Naive thymus-derived CD4-positive, alpha-beta T cell (primary cell): ENCODE results near the gene AXIN2. TPM values are rescaled to one million over a fixed set of nuclear protein-coding genes. Genes with fewer than 3 reads are reported as not detected.
A peak's percentile ranks its signal among the peaks of the same experiment; 100 is the strongest.

Experiments used
- ATAC-seq: fragments of 150-1000 bp; cut with Tn5 transposase; 2 replicates; pipeline ENCODE4 v1.10.0; 2021; ENCODE audit warnings: mild to moderate bottlenecking, moderate library complexity
- CTCF ChIA-PET: fragments of 350-600 bp; sonication (Branson Sonifier 250); formaldehyde crosslinking; loops from one replicate; lab custom pipeline; 2021; ENCODE audit warnings: antibody characterized with exemption; lab: Charles Lee
- POLR2A ChIA-PET: fragments of 350-600 bp; sonication (Branson Sonifier 250); formaldehyde crosslinking; loops from one replicate; lab custom pipeline; 2021; ENCODE audit warnings: antibody characterized with exemption, inconsistent platforms; lab: Charles Lee
- DNase-seq, 9 donors: peaks; one replicate each; pipeline versions ENCODE4 v3.0.0 to v3.0.0-alpha.2; 2020 to 2022; ENCODE audit warnings: mixed read lengths in 1 of 9
- H3K27ac ChIP-seq: one replicate; pipeline ENCODE4 v1.7.0; 2013; ENCODE audit warnings: mild to moderate bottlenecking, low read depth, low read length, moderate library complexity
- H3K27me3 ChIP-seq, 2 donors: one replicate each; pipeline ENCODE4 v1.7.0; 2013; ENCODE audit warnings: low read length in 2 of 2, mild to moderate bottlenecking in 2 of 2, moderate library complexity in 2 of 2; ENCODE audit not compliant: control insufficient read depth in 2 of 2, insufficient read depth in 2 of 2
- H3K36me3 ChIP-seq, 3 experiments: 1 replicate in 2 of 3; 2 replicates in 1 of 3; pipeline ENCODE4 v1.7.0; 2013; ENCODE audit warnings: low read length in 3 of 3, mild to moderate bottlenecking in 3 of 3, moderate library complexity in 1 of 3; ENCODE audit not compliant: insufficient read depth in 3 of 3, control insufficient read depth in 2 of 3
- H3K4me1 ChIP-seq, 2 donors: one replicate each; pipeline ENCODE4 v1.7.0; 2013; ENCODE audit warnings: low read length in 2 of 2, mild to moderate bottlenecking in 2 of 2, moderate library complexity in 1 of 2; ENCODE audit not compliant: control insufficient read depth in 2 of 2, insufficient read depth in 2 of 2
- H3K4me3 ChIP-seq: 2 replicates; pipeline ENCODE4 v1.7.0; 2013; ENCODE audit warnings: mild to moderate bottlenecking, low read length
- H3K9me3 ChIP-seq, 3 experiments: 1 replicate in 2 of 3; 2 replicates in 1 of 3; pipeline ENCODE4 v1.7.0; 2013; ENCODE audit warnings: low read length in 3 of 3; ENCODE audit not compliant: control insufficient read depth in 2 of 3
- H3K27ac Mint-ChIP-seq, 9 donors: one replicate each; pipeline ENCODE4 v1.8.0; 2020 to 2022; ENCODE audit warnings: mixed read lengths in 9 of 9, mild to moderate bottlenecking in 8 of 9, moderate library complexity in 5 of 9, inconsistent platforms in 2 of 9
- H3K27me3 Mint-ChIP-seq, 5 donors: one replicate each; pipeline ENCODE4 v1.8.0; 2021 to 2022; ENCODE audit warnings: mixed read lengths in 5 of 5, mild to moderate bottlenecking in 1 of 5
- H3K36me3 Mint-ChIP-seq, 5 donors: one replicate each; pipeline ENCODE4 v1.8.0; 2020 to 2022; ENCODE audit warnings: mixed read lengths in 5 of 5, mild to moderate bottlenecking in 3 of 5, inconsistent platforms in 1 of 5
- H3K4me1 Mint-ChIP-seq, 7 donors: one replicate each; pipeline ENCODE4 v1.8.0; 2020 to 2022; ENCODE audit warnings: mixed read lengths in 7 of 7, mild to moderate bottlenecking in 3 of 7, inconsistent platforms in 1 of 7
- H3K4me3 Mint-ChIP-seq, 10 donors: one replicate each; pipeline ENCODE4 v1.8.0; 2020 to 2022; ENCODE audit warnings: mild to moderate bottlenecking in 10 of 10, mixed read lengths in 10 of 10, moderate library complexity in 6 of 10, inconsistent platforms in 2 of 10
- H3K9me3 Mint-ChIP-seq, 11 donors: one replicate each; pipeline ENCODE4 v1.8.0; 2020 to 2022; ENCODE audit warnings: mixed read lengths in 11 of 11, mild to moderate bottlenecking in 4 of 11, inconsistent platforms in 1 of 11, moderate library complexity in 1 of 11
- intact Hi-C, 2 donors: fragments of 100-400 bp; cut with micrococcal nuclease; formaldehyde crosslinking; loops; one replicate each; pipeline ENCODE4 v1.15.1; 2023
- polyA plus RNA-seq, 2 donors: library from polyadenylated mRNA; unstranded; fragments of 300-500 nt; fragmentation: Illumina TruSeq; gene quantifications; one replicate each; pipeline ENCODE4 v1.2.3, GENCODE V29; 2021
- total RNA-seq, 6 experiments: library from RNA in 5 of 6; stranded (reverse) in 5 of 6; gene quantifications; 1 replicate in 5 of 6; 2 replicates in 1 of 6; pipeline ENCODE4 v1.2.3 and lab custom pipeline; 2021 to 2026

The AXIN2 gene
- total and polyA plus RNA-seq, 7 experiments from 2014 or later, result 7.4 to 63.4 (median 21.7) TPM

GRCh38 chr17:65542610-65543009 lies 18.8 kb downstream of the AXIN2 start:
- Mint-ChIP-seq H3K9me3 (peaks cover 0 to 1% (median 0%) of the 10 kb centered on the region in 11 donors), H3K4me1 (peaks cover 17 to 96% (median 84%) of the 10 kb centered on the region in 7 donors), H3K27ac (peak overlapping the region in 4 of 9 donors; percentile 11 to 46 (median 42)), H3K4me3 (no peak overlapping the region), H3K36me3 (peaks cover 7 to 50% (median 30%) of the 10 kb centered on the region in 5 donors), H3K27me3 (peaks cover 0 to 19% (median 0%) of the 10 kb centered on the region in 5 donors)
- Histone ChIP-seq H3K4me3 (no peak overlapping the region), H3K4me1 (peaks cover 0 to 45% of the 10 kb centered on the region in 2 donors), H3K27ac (no peak overlapping the region), H3K9me3 (no peaks in the 10 kb centered on the region), H3K36me3 (peaks cover 0 to 63% (median 7%) of the 10 kb centered on the region in 3 experiments), H3K27me3 (no peaks in the 10 kb centered on the region)
- POLR2A ChIA-PET, result no interaction called here
- intact Hi-C loops, result no loop called here
- DNase-seq, result no peak
- no peak for ATAC-seq
- CTCF ChIA-PET, result interaction anchor here (0.6 to 1.7 kb wide), 3 partner anchors 13 to 571 kb away, joined by 3 to 4 read pairs (median 3); no protein-coding TSS in a partner anchor

GRCh38 chr17:65542067-65542466 lies 19.4 kb downstream of the AXIN2 start:
- Mint-ChIP-seq H3K36me3 (peaks cover 3 to 44% (median 28%) of the 10 kb centered on the region in 5 donors), H3K9me3 (peaks cover 0 to 1% (median 0%) of the 10 kb centered on the region in 11 donors), H3K27me3 (peaks cover 0 to 19% (median 0%) of the 10 kb centered on the region in 5 donors), H3K4me3 (no peak overlapping the region), H3K4me1 (peaks cover 12 to 93% (median 78%) of the 10 kb centered on the region in 7 donors), H3K27ac (peak overlapping the region in 5 of 9 donors; percentile 18 to 74 (median 44))
- ATAC-seq, result no peak
- Histone ChIP-seq H3K9me3 (no peaks in the 10 kb centered on the region), H3K4me3 (no peak overlapping the region), H3K4me1 (peaks cover 0 to 40% of the 10 kb centered on the region in 2 donors), H3K27ac (no peak overlapping the region), H3K27me3 (no peaks in the 10 kb centered on the region), H3K36me3 (peaks cover 0 to 64% (median 7%) of the 10 kb centered on the region in 3 experiments)
- POLR2A ChIA-PET, result no interaction called here
- intact Hi-C loops, result no loop called here
- no peak for DNase-seq
- CTCF ChIA-PET, result interaction anchor here (0.6 to 1.7 kb wide), 3 partner anchors 14 to 570 kb away, joined by 3 to 4 read pairs (median 3); no protein-coding TSS in a partner anchor

- H3K9me3 Mint-ChIP-seq, result peaks cover 0 to 1% (median 0%) of the 10 kb centered on the region in 11 donors
- intact Hi-C loops, result no loop called here
- peak overlapping the region in 1 of 10 donors; percentile 18 for H3K4me3 Mint-ChIP-seq
- DNase-seq (no peak), ATAC-seq (no peak)
- Histone ChIP-seq H3K4me3 (no peak overlapping the region), H3K27ac (no peak overlapping the region), H3K36me3 (peaks cover 0 to 66% (median 7%) of the 10 kb centered on the region in 3 experiments), H3K4me1 (peaks cover 0 to 34% of the 10 kb centered on the region in 2 donors), H3K27me3 (no peaks in the 10 kb centered on the region), H3K9me3 (no peaks in the 10 kb centered on the region)
- ChIA-PET POLR2A (interaction anchor here (0.8 kb wide), 1 partner anchor 14 kb away, joined by 3 read pairs; no protein-coding TSS in a partner anchor), CTCF (no interaction called here)
- peak overlapping the region in 6 of 9 donors; percentile 16 to 96 (median 50) for H3K27ac Mint-ChIP-seq
- peaks cover 3 to 38% (median 28%) of the 10 kb centered on the region in 5 donors for H3K36me3 Mint-ChIP-seq
- H3K27me3 Mint-ChIP-seq, result peaks cover 0 to 19% (median 0%) of the 10 kb centered on the region in 5 donors
- H3K4me1 Mint-ChIP-seq, result peaks cover 10 to 87% (median 72%) of the 10 kb centered on the region in 7 donors
Observed at GRCh38 chr17:65541453-65541852, 20.0 kb downstream of the AXIN2 start.

DNA sequence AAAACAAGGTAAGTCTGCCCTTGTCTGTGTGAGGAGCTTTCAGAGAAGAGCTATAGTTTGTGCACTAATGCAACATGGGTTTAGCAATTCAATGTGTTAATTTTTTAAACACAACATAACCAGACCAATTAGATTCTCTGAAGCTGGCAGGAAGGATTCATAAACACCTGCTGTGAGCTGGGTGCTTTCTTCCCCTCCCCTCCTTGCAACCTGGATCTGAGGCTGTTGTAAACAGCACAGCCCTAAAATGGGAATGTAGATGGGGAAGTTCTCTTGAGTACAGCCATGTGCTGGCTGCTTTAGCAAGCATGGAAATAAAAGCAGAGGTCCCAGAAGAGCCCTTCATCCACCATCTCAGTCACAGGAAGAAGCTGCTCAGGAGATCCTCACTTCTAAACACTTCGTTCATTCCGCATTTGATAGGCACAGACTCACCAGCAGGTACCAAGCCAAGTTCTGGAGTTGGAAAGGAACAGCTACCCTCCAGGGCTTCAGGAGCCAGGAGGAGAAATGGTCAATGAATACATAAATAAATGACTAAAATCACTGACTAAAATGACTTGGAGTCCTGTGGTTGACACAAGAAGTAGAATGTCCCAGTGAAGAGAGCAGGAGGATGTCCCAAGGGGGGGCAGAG lies 21.7 kb downstream of the AXIN2 start:
- intact Hi-C loops, result loop anchor here in 1 of 2 donors (2.0 kb wide), 1 partner anchor 15 kb away; no protein-coding TSS in a partner anchor
- H3K27me3 Mint-ChIP-seq, result peaks cover 0 to 19% (median 0%) of the 10 kb centered on the region in 5 donors
- H3K36me3 ChIP-seq, result peaks cover 0 to 74% (median 12%) of the 10 kb centered on the region in 3 experiments
- peak overlapping the region in 8 of 9 donors; percentile 82 to 96 (median 90) for H3K27ac Mint-ChIP-seq
- ATAC-seq (no peak), DNase-seq (no peak)
- peaks cover 0 to 1% (median 0%) of the 10 kb centered on the region in 11 donors for H3K9me3 Mint-ChIP-seq
- peaks cover 0 to 42% (median 35%) of the 10 kb centered on the region in 5 donors for H3K36me3 Mint-ChIP-seq
- no peaks in the 10 kb centered on the region for H3K9me3 ChIP-seq
- H3K27me3 ChIP-seq, result no peaks in the 10 kb centered on the region
- peak overlapping the region in 9 of 10 donors; percentile 79 to 90 (median 85) for H3K4me3 Mint-ChIP-seq
- no peak overlapping the region for H3K27ac ChIP-seq
- H3K4me1 Mint-ChIP-seq, result peaks cover 7 to 82% (median 63%) of the 10 kb centered on the region in 7 donors
- H3K4me1 ChIP-seq, result peaks cover 0 to 30% of the 10 kb centered on the region in 2 donors
- ChIA-PET CTCF (interaction anchor here (1.2 to 1.3 kb wide), 2 partner anchors 16 to 255 kb away, joined by 5 to 6 read pairs; no protein-coding TSS in a partner anchor), POLR2A (interaction anchor here (1.0 to 1.9 kb wide), 8 partner anchors 11 to 64 kb away, joined by 3 to 7 read pairs (median 4); no protein-coding TSS in a partner anchor)
- no peak overlapping the region for H3K4me3 ChIP-seq

DNA sequence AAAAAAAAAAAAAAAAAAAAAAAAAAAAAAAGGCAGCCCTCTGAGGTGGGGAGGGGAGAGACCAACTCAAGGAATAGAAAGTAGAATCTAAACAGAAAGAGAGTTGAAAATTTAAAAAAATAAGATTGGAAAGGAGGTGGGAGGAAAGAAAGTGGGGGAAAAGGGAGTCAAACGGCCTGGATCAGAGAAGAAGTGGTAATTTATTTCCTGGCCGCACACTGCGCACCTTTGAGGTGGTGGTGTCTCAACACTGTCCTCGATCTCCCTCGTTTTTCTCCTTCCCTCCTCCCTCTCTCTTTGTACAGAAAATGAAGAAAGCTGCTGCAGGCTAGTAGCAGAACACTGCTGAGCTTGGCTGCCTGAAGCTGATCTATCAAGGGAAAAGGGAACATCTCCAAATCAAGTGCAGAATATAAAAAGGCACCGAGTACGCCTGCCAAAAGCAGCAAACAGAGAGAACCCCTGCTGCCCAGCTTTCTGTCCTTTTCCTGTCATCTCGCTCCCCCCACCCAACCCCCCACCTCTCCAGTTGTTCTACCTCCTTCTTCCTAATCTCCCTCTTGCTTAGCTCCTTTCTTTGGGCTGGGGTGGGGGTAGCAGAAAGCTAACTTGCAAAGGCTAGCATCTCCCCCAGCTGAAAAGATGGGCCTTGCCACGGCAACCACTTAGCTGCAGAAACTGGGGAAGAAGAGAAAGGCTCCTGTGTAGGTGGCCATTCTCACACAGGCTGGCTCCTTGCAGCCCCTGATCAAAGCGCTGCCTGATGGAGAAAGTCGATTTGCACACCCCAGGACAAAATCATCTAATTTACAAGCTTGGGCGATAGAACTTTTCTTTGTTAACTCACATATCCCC lies 22.5 kb downstream of the AXIN2 start:
- H3K36me3 Mint-ChIP-seq, result peaks cover 0 to 44% (median 37%) of the 10 kb centered on the region in 5 donors
- no peaks in the 10 kb centered on the region for H3K27me3 ChIP-seq
- H3K36me3 ChIP-seq, result peaks cover 0 to 77% (median 14%) of the 10 kb centered on the region in 3 experiments
- peak overlapping the region; percentile 65 for H3K27ac ChIP-seq
- peaks cover 0 to 20% (median 0%) of the 10 kb centered on the region in 5 donors for H3K27me3 Mint-ChIP-seq
- POLR2A ChIA-PET, result interaction anchor here (0.6 to 1.9 kb wide), 9 partner anchors 12 to 65 kb away, joined by 3 to 7 read pairs (median 3); no protein-coding TSS in a partner anchor
- H3K27ac Mint-ChIP-seq, result peak overlapping the region; percentile 73 to 96 (median 89)
- peaks cover 0 to 30% of the 10 kb centered on the region in 2 donors for H3K4me1 ChIP-seq
- no peaks in the 10 kb centered on the region for H3K9me3 ChIP-seq
- peak in 4 of 9 donors; percentile 40 to 47 (median 42) for DNase-seq
- H3K4me3 ChIP-seq, result no peak overlapping the region
- H3K4me1 Mint-ChIP-seq, result peaks cover 6 to 77% (median 57%) of the 10 kb centered on the region in 7 donors
- CTCF ChIA-PET, result interaction anchor here (0.9 to 1.3 kb wide), 3 partner anchors 17 to 626 kb away, joined by 3 to 6 read pairs (median 5); no protein-coding TSS in a partner anchor
- H3K9me3 Mint-ChIP-seq, result peaks cover 0 to 1% (median 0%) of the 10 kb centered on the region in 11 donors
- intact Hi-C loops, result loop anchor here in 1 of 2 donors (1.0 to 2.0 kb wide), 2 partner anchors 14 to 17 kb away; no protein-coding TSS in a partner anchor
- peak overlapping the region; percentile 76 to 90 (median 84) for H3K4me3 Mint-ChIP-seq
- ATAC-seq, result peak; percentile 17
